HL-60 (cell line): ENCODE data around the gene CDH23.

Experiments
- CTCF ChIP-seq: IDR thresholded peaks from one replicate; pipeline ENCODE4 v1.5.1; 2011; ENCODE audit warnings: low read length, control low read depth, inconsistent platforms; ENCODE audit not compliant: insufficient read depth
- POLR2AphosphoS5 ChIP-seq: IDR thresholded peaks from 2 replicates; pipeline ENCODE4 v1.6.1; 2012; ENCODE audit warnings: low read depth

- TF ChIP-seq CTCF (no peak), POLR2AphosphoS5 (no peak)
Measured at GRCh38 chr10:71798308-71798624, 401.5 kb downstream of the CDH23 start.
